HFF-Myc (cell line): ENCODE results near the gene CAPN10.
"Not testable (repeated sequence)": the region's sequence is repeated elsewhere in the genome, so short reads cannot be mapped to it uniquely, and the experiment has no call there.

Source experiments
- DNase-seq: peaks from one replicate; pipeline ENCODE4 v3.0.0-alpha.2; 2011; ENCODE audit warnings: low read depth; ENCODE audit errors: extremely low read depth
- H3K4me3 ChIP-seq: replicated peaks from 2 replicates; pipeline ENCODE4 v1.5.1; 2011; ENCODE audit warnings: low read depth, mild to moderate bottlenecking, control low read depth, low read length
- TF ChIP-seq, protein P1 (sequence below): IDR thresholded peaks from 2 replicates; pipeline ENCODE4 v1.5.1; 2012; ENCODE audit warnings: mild to moderate bottlenecking, low read depth, low read length, control low read depth; ENCODE audit errors: missing control alignments

The CAPN10 gene

GRCh38 chr2:240615396-240615795 is 28.9 kb downstream of the CAPN10 start:
- TF ChIP-seq, protein P1, sequence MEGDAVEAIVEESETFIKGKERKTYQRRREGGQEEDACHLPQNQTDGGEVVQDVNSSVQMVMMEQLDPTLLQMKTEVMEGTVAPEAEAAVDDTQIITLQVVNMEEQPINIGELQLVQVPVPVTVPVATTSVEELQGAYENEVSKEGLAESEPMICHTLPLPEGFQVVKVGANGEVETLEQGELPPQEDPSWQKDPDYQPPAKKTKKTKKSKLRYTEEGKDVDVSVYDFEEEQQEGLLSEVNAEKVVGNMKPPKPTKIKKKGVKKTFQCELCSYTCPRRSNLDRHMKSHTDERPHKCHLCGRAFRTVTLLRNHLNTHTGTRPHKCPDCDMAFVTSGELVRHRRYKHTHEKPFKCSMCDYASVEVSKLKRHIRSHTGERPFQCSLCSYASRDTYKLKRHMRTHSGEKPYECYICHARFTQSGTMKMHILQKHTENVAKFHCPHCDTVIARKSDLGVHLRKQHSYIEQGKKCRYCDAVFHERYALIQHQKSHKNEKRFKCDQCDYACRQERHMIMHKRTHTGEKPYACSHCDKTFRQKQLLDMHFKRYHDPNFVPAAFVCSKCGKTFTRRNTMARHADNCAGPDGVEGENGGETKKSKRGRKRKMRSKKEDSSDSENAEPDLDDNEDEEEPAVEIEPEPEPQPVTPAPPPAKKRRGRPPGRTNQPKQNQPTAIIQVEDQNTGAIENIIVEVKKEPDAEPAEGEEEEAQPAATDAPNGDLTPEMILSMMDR: no peak
- no peak overlapping the region for H3K4me3 ChIP-seq
- no peak for DNase-seq

GRCh38 chr2:240615820-240616547 is 29.4 kb downstream of the CAPN10 start:
- H3K4me3 ChIP-seq: no peak overlapping the region
- TF ChIP-seq, protein P1: no peak
- no peak for DNase-seq

- not testable (repeated sequence) for H3K4me3 ChIP-seq
These were observed 30.5 kb downstream of the CAPN10 start for GRCh38 chr2:240616860-240617666.

DNA sequence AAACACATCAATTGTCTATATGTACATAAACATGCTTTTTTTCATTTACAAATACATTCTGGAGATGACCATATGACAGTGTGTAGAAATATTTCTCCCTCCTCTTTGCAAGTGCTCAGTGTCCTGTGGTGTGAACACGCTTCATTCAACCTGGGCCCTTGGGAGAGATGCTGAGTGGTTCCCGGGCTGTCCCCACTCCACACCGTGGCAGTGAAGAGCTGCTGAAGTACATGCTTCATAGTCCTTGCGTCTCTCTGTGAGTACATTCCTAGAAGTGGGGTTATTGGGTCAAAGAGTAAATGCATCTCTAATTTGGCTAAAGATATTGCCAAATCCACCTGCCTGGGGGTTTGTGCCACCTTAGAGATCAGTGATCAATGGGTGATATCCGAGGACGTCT is 32.2 kb downstream of the CAPN10 start:
- TF ChIP-seq, protein P1: no peak
- DNase-seq: no peak
- no peak overlapping the region for H3K4me3 ChIP-seq

More at GRCh38 chr2:240616860-240617666, 30.5 kb downstream of the CAPN10 start:
- not testable (repeated sequence) for DNase-seq

DNA sequence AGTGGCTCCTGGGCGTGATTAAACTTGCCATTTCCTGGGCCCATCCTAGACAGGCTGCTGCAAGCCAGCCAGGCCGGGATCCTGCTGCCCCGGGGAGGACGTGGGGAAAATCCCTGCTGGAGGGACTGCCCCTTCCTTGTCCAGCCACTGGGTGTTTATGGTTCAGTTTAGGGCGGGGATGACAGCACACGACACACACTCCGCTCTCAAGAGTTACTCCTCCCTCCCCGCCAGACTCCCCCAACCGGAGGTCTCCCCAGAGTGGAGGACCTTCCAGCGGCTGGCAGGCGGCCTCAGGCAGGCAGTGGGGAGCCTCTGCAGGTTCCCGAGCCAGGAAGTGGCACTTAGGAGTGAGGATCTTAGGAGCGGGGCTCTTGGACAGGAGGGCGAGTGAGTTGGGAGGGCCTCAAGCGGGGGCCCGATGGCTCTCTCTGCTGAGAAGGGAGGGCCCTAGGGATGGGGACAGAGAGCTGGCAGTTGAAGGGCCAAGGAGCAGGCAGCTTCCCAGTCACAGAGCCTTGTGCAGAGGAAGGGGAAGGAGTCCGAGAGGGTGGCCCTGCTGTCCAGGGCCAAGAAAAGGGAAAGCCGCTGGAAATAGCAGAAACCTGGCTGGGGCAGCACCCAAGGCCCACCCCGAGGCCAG is 33.1 kb downstream of the CAPN10 start:
- no peak overlapping the region for H3K4me3 ChIP-seq
- no peak for DNase-seq
- TF ChIP-seq, protein P1: no peak

- DNase-seq: no peak
- TF ChIP-seq, protein P1: no peak
- no peak overlapping the region for H3K4me3 ChIP-seq
These were observed 33.7 kb downstream of the CAPN10 start for GRCh38 chr2:240620149-240620731.
